Esophagus (tissue), 2 donors: ENCODE results near the gene PTPRT. TPM values are rescaled to one million over a fixed set of nuclear protein-coding genes. Genes with fewer than 3 reads are reported as not detected.

Source experiments
- H3K27ac ChIP-seq, 2 donors: one replicate each; pipeline ENCODE4 v1.5.1; 2013; ENCODE audit warnings: low read depth in 2 of 2, mild to moderate bottlenecking in 2 of 2, inconsistent platforms in 1 of 2, low read length in 1 of 2, moderate library complexity in 1 of 2
- H3K27me3 ChIP-seq, 2 donors: one replicate each; pipeline ENCODE4 v1.6.1; 2013; ENCODE audit warnings: low read length in 2 of 2, control low read depth in 1 of 2, mild to moderate bottlenecking in 1 of 2; ENCODE audit not compliant: insufficient read depth in 2 of 2, control insufficient read depth in 1 of 2
- H3K36me3 ChIP-seq, 2 donors: one replicate each; pipeline ENCODE4 v1.6.1; 2013; ENCODE audit warnings: low read length in 1 of 2; ENCODE audit not compliant: control insufficient read depth in 2 of 2, insufficient read depth in 2 of 2
- H3K4me1 ChIP-seq, 2 donors: one replicate each; pipeline ENCODE4 v1.6.1; 2013; ENCODE audit warnings: low read length in 1 of 2; ENCODE audit not compliant: control insufficient read depth in 2 of 2, insufficient read depth in 2 of 2
- H3K4me3 ChIP-seq, 2 donors: one replicate each; pipeline ENCODE4 v1.5.1; 2013; ENCODE audit warnings: low read length in 2 of 2, mild to moderate bottlenecking in 2 of 2, low read depth in 1 of 2, moderate library complexity in 1 of 2
- H3K9me3 ChIP-seq, 2 donors: one replicate each; pipeline ENCODE4 v1.6.1; 2013; ENCODE audit warnings: mild to moderate bottlenecking in 2 of 2, low read depth in 1 of 2, low read length in 1 of 2, moderate library complexity in 1 of 2; ENCODE audit not compliant: control insufficient read depth in 2 of 2, insufficient read depth in 1 of 2
- WGBS, 2 donors: extraction: QIAGEN DNeasy Blood & Tissue Kit; methylation state at CpG; one replicate each; pipeline ENCODE4 v1.1.7; 2013; 5-methylcytosine and 5-hydroxymethylcytosine counted together
- polyA plus RNA-seq, 2 donors: library from polyadenylated mRNA; stranded (reverse); fragments of 200-250 nt; gene quantifications; one replicate each; pipeline ENCODE4 v1.2.3, GENCODE V29; 2013
- donor health status: healthy with polysubstance abuse.
- donor health status: Bipolar disorder and iron deficiency.

Gene PTPRT
- polyA plus RNA-seq, 2 donors: under 0.01 TPM

DNA sequence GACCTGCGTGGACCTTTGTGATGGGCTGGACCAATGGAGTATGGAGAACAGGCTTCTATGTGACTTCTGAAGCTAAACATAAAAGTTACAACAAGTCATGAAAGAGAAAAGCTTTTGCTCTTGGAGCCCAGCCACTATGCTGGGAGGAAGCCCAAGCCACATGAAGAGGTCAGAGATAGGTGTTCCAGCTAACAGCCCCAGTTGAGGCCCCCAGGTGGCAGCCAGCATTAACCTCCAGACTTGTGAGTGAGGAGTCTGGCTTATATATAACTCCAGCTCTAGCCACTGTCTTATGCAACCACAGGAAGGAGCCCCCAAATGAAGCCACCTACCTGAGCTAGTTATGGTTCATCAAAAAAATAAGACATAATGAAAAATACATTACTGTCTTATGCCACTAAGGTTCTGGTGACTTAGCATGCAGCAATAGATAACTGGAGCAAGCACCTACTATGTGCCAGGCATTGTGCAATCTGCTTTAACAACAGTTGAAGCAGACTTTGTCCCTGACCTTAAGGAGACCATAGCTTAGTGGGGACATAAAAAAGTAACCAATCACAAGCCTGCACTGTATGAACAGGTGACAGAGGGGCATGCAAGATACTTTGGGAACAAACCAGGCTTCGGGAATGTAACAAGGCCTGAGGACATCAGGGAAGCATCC, 599.6 kb downstream of the PTPRT start:
- 58 to 81% methylated on average over 2 of the region's 2 CpGs for WGBS, 2 donors
- Histone ChIP-seq H3K36me3 (no peaks in the 10 kb centered on the region), H3K4me3 (no peak overlapping the region), H3K9me3 (no peaks in the 10 kb centered on the region), H3K27me3 (no peaks in the 10 kb centered on the region), H3K27ac (no peak overlapping the region), H3K4me1 (no peaks in the 10 kb centered on the region)

DNA sequence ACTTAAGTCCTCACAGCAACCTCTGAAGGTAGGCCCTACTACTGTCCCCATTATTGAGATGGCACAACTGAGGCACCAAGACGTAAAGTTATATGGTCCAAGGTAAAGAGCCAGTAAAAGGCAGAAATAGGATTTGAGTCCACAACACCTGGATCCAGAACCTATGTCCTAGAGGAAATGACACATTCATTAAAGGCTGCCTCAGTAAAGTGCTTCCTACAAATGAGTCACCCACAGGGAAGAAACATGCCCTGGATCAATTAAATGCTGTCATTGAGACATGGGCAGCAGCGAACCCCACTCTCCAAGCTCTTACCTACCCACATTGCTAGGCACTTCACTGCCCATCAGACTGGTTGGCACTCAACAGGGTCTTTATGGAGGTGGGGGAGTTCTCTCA, 600.9 kb downstream of the PTPRT start:
- Histone ChIP-seq H3K27me3 (no peaks in the 10 kb centered on the region), H3K36me3 (no peaks in the 10 kb centered on the region), H3K4me1 (no peaks in the 10 kb centered on the region), H3K4me3 (no peak overlapping the region), H3K27ac (no peak overlapping the region), H3K9me3 (no peaks in the 10 kb centered on the region)
- WGBS, 2 donors: 74 to 82% methylated on average over 2 of the region's 2 CpGs

DNA sequence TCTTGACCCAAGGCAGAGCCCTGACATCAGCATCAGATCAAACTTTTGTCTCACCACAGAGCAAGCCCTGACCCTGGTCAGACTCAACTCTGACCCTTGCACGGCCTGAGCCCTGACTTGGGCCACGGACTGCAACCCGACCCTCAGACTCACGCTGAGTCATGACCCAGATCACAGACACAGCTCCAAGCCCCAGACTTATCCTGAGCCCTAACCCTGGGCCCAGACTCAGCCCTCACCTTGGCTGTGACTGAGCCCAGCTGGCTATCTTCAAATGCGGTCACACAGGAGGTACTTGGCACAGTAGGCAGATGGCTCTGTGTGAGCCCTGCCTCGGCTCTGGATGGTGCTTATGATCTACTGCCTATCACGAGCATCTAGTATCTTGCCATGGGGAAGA, 602.3 kb downstream of the PTPRT start:
- Histone ChIP-seq H3K4me3 (no peak overlapping the region), H3K36me3 (no peaks in the 10 kb centered on the region), H3K27ac (no peak overlapping the region), H3K27me3 (no peaks in the 10 kb centered on the region), H3K4me1 (no peaks in the 10 kb centered on the region), H3K9me3 (no peaks in the 10 kb centered on the region)
- 66 to 69% methylated on average over 7 of the region's 7 CpGs for WGBS, 2 donors

DNA sequence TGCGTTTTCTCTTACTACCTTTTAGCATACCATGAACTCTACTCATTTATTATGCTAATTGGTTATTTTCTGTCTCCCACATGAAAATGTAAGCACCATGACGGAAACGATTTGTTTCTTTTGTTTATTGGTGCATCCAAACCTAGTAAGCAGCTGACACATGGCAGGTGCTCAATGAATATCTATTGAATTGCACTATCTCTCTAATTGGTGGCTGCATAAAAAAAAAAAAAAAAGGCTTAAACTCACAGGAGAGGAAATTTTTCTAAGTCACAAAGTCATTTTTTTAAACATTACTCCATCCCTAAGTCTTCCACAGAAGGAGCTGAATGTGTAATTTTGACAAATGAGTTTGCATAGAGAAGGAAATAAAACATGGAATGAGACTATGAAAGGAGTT, 608.4 kb downstream of the PTPRT start:
- Histone ChIP-seq H3K36me3 (no peaks in the 10 kb centered on the region), H3K9me3 (peaks cover 0 to 2% of the 10 kb centered on the region in 2 donors)
- WGBS, 2 donors: 69 to 81% methylated on average over 3 of the region's 3 CpGs

DNA sequence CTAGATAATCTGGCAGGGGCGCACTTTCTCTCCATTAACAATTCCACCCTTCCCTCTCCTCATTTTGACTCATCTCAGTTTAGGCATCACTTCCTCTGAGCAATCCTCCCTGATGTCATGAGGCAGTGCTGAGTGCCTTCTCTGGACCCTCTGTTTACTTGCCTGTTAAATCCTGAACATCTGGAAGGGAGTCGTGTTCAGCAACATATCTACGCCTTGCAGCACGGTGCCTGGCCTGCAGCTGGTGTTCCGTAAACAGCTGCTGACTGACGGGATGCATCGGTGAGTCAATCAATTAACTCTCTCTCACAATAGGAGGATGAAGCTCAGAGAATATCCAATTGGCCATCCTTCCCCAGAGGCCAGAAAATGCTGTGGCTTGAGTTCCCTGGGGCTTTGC, 613.5 kb downstream of the PTPRT start:
- no peak overlapping the region for H3K27ac ChIP-seq
- H3K4me1 ChIP-seq: no peaks in the 10 kb centered on the region
- no peaks in the 10 kb centered on the region for H3K27me3 ChIP-seq
- 53 to 56% methylated on average over 7 of the region's 7 CpGs for WGBS, 2 donors
- H3K9me3 ChIP-seq: peaks cover 9 to 11% of the 10 kb centered on the region in 2 donors
- no peak overlapping the region for H3K4me3 ChIP-seq
- no peaks in the 10 kb centered on the region for H3K36me3 ChIP-seq

More for the DNA sequence above, 608.4 kb downstream of the PTPRT start:
- no peaks in the 10 kb centered on the region for H3K4me1 ChIP-seq
- H3K4me3 ChIP-seq: no peak overlapping the region
- no peak overlapping the region for H3K27ac ChIP-seq
- no peaks in the 10 kb centered on the region for H3K27me3 ChIP-seq

DNA sequence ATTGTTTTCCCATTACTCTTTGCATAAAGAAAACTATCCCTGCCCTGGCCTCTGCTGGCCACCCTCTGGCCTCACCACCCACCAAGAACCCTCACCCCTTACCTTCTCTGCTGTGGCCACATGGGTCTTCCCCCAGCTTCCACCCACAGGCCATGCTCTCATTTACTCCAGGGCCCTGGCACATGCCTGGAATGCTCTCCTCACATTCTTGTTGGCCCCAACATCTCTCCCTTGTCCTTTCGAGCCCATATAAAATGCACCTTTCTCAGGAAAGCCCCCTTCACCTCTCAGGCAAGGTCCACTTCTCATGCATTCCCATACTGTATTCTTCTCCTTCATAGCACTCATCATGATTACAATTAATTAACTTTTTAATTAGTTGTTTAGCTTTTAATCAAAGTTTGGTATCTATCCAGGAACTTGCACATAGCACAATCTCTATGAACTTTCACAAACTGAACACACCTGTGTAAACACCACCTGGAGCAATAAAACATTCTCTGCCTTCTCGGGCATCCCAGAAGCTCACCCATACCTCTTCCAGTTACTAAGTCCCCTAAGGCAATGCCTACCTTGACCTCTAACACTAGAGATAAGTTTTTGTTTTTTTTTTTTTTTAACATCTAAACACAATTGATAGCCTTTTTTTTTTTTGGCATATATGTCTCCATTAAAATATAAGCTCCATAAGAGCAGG, 617.2 kb downstream of the PTPRT start:
- no peak overlapping the region for H3K27ac ChIP-seq
- H3K9me3 ChIP-seq: peaks cover 9 to 11% of the 10 kb centered on the region in 2 donors
- no peaks in the 10 kb centered on the region for H3K4me1 ChIP-seq
- WGBS, 2 donors: 43 to 46% methylated on average over 2 of the region's 2 CpGs
- H3K4me3 ChIP-seq: no peak overlapping the region
- H3K36me3 ChIP-seq: no peaks in the 10 kb centered on the region
- no peaks in the 10 kb centered on the region for H3K27me3 ChIP-seq

DNA sequence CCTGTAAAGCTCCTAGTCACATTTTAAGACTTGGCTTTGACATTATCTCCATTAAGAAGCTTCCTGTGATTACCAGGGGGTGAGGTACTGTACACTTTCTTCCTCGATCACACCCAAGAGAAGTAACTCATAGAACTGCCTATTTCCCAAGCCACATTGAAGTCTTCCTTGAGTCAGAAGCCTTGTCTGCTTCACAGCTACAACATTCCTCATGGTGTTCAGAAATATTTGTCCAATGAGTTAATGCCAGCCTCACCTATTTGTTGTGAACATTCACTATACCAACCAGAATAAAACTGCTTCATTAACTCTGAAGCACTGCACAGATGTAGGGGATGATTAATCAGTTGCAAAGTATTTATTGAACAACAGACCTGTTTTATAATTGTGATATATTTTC, 622.3 kb downstream of the PTPRT start:
- 60 to 66% methylated on average over 1 of the region's 1 CpG for WGBS, 2 donors
- no peaks in the 10 kb centered on the region for H3K27me3 ChIP-seq

DNA sequence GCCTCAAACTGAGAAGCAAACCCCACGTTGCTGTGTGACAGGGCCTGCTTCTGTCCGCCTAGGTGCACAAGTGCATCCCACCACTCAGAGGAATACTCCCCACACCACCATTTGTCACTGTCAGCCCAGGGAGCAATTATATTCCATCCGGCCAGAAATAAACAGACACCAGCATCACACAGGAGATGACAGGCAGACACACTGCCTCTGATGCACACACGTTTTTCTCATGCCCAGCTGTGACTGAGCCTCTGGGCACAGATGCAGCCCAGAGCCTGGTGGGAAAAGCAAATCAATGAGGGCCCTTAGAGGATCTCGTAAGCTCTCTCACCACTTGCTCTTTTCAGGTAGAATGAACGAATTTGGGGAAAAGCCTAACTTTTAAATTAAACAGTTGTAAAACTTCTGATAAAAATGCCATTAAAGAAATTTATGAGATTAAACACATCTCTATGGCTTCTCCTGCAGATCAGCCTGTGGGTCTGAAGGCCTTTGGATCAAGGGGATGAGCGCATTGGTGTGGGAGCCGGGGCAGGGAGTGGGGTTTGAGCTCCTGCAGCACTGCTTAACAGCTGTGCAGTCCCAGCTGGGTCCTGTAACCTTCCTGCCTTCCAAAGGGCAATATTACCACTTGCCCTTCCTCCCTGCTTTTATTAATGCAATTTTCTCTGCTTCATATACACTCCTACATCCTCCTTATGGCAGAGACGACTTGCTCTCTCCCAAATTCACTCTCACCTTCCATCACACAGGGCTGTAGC, 624.3 kb downstream of the PTPRT start:
- H3K27me3 ChIP-seq: no peaks in the 10 kb centered on the region
- no peak overlapping the region for H3K27ac ChIP-seq
- H3K36me3 ChIP-seq: no peaks in the 10 kb centered on the region
- no peak overlapping the region for H3K4me3 ChIP-seq
- peaks cover 0 to 3% of the 10 kb centered on the region in 2 donors for H3K4me1 ChIP-seq
- 56 to 63% methylated on average over 9 of the region's 9 CpGs for WGBS, 2 donors
- H3K9me3 ChIP-seq: peaks cover 2 to 5% of the 10 kb centered on the region in 2 donors

More for the DNA sequence above, 622.3 kb downstream of the PTPRT start:
- Histone ChIP-seq H3K9me3 (peaks cover 4 to 6% of the 10 kb centered on the region in 2 donors), H3K27ac (no peak overlapping the region), H3K4me3 (no peak overlapping the region), H3K36me3 (no peaks in the 10 kb centered on the region), H3K4me1 (peaks cover 0 to 3% of the 10 kb centered on the region in 2 donors)

DNA sequence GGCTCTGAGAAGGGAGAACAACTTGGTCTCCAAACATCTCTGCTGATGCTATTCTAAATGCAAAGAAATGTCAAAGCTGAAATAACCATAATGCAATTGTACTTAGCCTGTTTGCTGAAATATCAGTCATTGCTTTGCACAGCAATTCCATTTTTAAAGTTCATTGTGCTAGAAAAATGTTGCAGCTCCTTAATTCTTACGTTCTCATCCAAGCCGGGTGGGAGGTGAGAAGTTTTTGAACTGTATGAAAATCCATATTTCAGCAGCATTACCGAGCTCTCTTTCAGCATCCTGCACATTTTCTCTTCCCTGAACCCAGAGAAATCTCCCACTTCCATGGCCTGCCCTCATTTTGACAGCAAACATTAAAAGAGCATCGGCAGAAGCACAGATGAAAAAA, 630.0 kb downstream of the PTPRT start:
- no peak overlapping the region for H3K4me3 ChIP-seq
- no peaks in the 10 kb centered on the region for H3K27me3 ChIP-seq
- H3K9me3 ChIP-seq: peaks cover 2% of the 10 kb centered on the region in 2 donors
- H3K27ac ChIP-seq: no peak overlapping the region
- WGBS, 2 donors: 88 to 90% methylated on average over 4 of the region's 4 CpGs
- no peaks in the 10 kb centered on the region for H3K4me1 ChIP-seq
- no peaks in the 10 kb centered on the region for H3K36me3 ChIP-seq
